ENCODE data around the gene ZAP70.

The ZAP70 gene

DNA sequence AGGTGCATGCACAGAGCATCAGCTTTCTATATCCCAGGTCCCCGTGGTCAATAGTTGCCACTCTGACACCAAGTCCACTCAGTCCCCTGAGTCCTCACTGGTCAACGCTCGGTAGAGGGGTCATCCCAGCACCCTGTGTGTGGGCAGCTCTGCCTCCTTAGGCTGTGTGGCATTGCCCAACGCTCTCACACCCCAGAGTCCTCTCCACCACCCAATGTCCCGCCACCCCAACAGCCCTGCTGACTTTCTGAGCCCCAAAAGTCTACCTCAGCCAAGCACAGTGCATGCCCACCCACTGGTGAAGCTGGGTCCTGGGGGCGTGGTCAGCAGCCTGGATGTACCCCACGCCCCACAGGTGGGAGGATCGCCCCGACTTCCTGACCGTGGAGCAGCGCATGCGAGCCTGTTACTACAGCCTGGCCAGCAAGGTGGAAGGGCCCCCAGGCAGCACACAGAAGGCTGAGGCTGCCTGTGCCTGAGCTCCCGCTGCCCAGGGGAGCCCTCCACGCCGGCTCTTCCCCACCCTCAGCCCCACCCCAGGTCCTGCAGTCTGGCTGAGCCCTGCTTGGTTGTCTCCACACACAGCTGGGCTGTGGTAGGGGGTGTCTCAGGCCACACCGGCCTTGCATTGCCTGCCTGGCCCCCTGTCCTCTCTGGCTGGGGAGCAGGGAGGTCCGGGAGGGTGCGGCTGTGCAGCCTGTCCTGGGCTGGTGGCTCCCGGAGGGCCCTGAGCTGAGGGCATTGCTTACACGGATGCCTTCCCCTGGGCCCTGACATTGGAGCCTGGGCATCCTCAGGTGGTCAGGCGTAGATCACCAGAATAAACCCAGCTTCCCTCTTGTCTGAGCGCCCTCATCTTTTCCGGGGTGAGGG lies 25.9 kb downstream of the ZAP70 start:
- Histone ChIP-seq H3K36me3 (ENCODE audit: insufficient read depth, low read length) (no peaks in the 10 kb centered on the region), H3K9me3 (ENCODE audit: low read depth, low read length) (no peaks in the 10 kb centered on the region), H3K9ac (ENCODE audit: insufficient read length) (no peak overlapping the region), H3K4me3 (no peak overlapping the region), H3K27ac (no peak overlapping the region)
- TF ChIP-seq FOXP2 (optimal IDR thresholded peaks at IDR 0.05; ENCODE audit: control extremely low read depth, extremely low read length, insufficient read depth) (no peak), EZH2 (IDR thresholded peaks at IDR 0.05) (no peak), POLR2AphosphoS5 (IDR thresholded peaks at IDR 0.05; ENCODE audit: borderline replicate concordance, low read depth, low read length) (no peak)
- no peak for DNase-seq (ENCODE audit: low read depth, low spot score)

DNA sequence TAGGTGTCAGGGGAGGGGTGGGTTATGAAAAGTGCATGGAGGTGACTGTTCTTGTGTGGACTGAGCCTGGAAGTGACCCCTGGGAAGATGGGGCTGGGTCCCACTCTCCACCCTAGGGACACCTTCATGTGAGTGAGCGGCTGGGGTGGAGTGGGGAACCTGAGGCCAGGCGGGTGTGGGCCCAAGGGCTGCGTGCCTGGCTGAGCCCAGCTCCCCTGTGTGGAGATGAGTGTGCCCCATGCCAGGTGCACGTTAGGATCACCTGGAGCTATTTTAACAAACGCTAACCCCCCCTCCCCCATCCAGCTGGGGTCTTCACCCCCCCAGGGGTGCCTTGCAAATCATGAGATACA lies 26.5 kb downstream of the ZAP70 start:
- Histone ChIP-seq H3K4me3 (no peak overlapping the region), H3K27ac (no peak overlapping the region), H3K9ac (ENCODE audit: insufficient read length) (no peak overlapping the region), H3K36me3 (ENCODE audit: insufficient read depth, low read length) (no peaks in the 10 kb centered on the region), H3K9me3 (ENCODE audit: low read depth, low read length) (no peaks in the 10 kb centered on the region)
- no peak for DNase-seq (ENCODE audit: low read depth, low spot score)
- TF ChIP-seq FOXP2 (optimal IDR thresholded peaks at IDR 0.05; ENCODE audit: control extremely low read depth, extremely low read length, insufficient read depth) (no peak), EZH2 (IDR thresholded peaks at IDR 0.05) (no peak), POLR2AphosphoS5 (IDR thresholded peaks at IDR 0.05; ENCODE audit: borderline replicate concordance, low read depth, low read length) (no peak)

DNA sequence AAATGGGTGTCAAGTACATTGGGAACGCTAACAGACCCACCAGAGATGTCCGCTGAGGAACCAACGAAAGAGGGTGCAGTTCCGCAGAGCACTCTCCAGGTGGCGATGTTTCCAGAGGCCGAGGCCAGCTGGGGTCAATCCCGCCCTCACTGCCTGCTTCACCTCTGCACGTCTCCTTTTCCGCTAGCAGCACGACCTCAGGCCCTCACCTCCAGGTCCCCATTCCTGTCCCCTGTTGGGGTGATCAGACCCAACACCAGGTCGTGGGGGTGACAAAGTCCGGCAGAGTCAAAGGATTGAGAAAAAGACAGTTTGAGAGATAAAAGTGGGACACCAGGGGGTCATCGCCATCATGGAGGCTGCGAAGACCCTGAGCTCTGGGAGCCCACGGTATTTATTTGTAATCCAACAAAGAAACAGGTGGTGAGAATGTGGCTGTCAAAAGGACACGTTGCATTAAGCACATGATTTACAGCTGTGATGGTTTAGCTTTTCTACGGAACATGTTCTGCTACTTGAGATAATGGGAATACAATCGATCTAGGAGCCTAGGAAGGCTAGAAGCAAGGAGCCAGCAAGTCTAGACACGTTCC lies 27.3 kb downstream of the ZAP70 start:
- H3K27ac ChIP-seq, result no peak overlapping the region
- DNase-seq (ENCODE audit: low read depth, low spot score), result no peak
- no peaks in the 10 kb centered on the region for H3K36me3 ChIP-seq (ENCODE audit: insufficient read depth, low read length)
- H3K4me3 ChIP-seq, result no peak overlapping the region
- TF ChIP-seq FOXP2 (optimal IDR thresholded peaks at IDR 0.05; ENCODE audit: control extremely low read depth, extremely low read length, insufficient read depth) (no peak), POLR2AphosphoS5 (IDR thresholded peaks at IDR 0.05; ENCODE audit: borderline replicate concordance, low read depth, low read length) (no peak), EZH2 (IDR thresholded peaks at IDR 0.05) (no peak)
- H3K9ac ChIP-seq (ENCODE audit: insufficient read length), result no peak overlapping the region
- no peaks in the 10 kb centered on the region for H3K9me3 ChIP-seq (ENCODE audit: low read depth, low read length)

DNA sequence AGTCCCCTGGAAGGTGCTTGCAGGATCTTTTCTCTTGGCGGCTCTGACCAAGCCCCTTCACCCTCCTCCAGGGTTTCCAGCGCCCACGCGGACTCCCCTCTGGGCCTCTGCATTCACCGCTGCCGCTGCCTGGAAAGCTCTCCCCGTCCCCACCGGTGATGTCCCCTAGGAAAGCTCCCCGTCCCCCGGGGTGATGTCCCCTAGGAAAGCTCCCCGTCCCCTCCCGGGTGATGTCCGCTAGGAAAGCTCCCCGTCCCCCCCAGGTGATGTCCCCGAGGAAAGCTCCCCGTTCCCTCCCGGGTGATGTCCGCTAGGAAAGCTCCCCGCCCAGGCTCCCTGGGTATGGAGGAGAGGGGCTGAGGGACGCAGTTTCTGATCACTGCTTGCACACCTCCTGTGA lies 27.9 kb downstream of the ZAP70 start:
- TF ChIP-seq FOXP2 (optimal IDR thresholded peaks at IDR 0.05; ENCODE audit: control extremely low read depth, extremely low read length, insufficient read depth) (no peak), EZH2 (IDR thresholded peaks at IDR 0.05) (no peak), POLR2AphosphoS5 (IDR thresholded peaks at IDR 0.05; ENCODE audit: borderline replicate concordance, low read depth, low read length) (no peak)
- no peak for DNase-seq (ENCODE audit: low read depth, low spot score)
- H3K9ac ChIP-seq (ENCODE audit: insufficient read length), result no peak overlapping the region
- H3K4me3 ChIP-seq, result no peak overlapping the region
- no peaks in the 10 kb centered on the region for H3K36me3 ChIP-seq (ENCODE audit: insufficient read depth, low read length)
- no peaks in the 10 kb centered on the region for H3K9me3 ChIP-seq (ENCODE audit: low read depth, low read length)
- no peak overlapping the region for H3K27ac ChIP-seq

DNA sequence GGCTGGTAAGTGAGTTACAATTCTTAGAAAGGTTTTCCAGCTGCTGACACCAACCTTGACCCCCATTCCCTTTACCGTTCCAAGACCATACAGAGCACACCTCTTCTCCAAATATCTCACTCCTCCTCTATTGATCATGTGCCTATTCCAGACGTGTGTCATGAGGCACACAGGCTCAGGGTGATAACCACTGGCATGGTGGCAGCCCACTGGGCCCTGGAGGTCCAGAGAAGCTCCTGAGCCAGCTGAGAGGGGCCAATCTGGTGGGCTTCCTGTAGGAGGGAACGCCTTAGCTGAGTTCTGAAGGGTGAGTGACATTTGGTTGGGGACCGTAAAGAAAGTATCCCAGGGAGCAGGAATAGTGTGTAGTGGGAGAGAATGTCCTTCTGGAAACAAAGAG lies 28.3 kb downstream of the ZAP70 start:
- Histone ChIP-seq H3K4me3 (no peak overlapping the region), H3K27ac (no peak overlapping the region), H3K9me3 (ENCODE audit: low read depth, low read length) (no peaks in the 10 kb centered on the region), H3K36me3 (ENCODE audit: insufficient read depth, low read length) (no peaks in the 10 kb centered on the region), H3K9ac (ENCODE audit: insufficient read length) (no peak overlapping the region)
- TF ChIP-seq EZH2 (IDR thresholded peaks at IDR 0.05) (no peak), POLR2AphosphoS5 (IDR thresholded peaks at IDR 0.05; ENCODE audit: borderline replicate concordance, low read depth, low read length) (no peak), FOXP2 (optimal IDR thresholded peaks at IDR 0.05; ENCODE audit: control extremely low read depth, extremely low read length, insufficient read depth) (no peak)
- no peak for DNase-seq (ENCODE audit: low read depth, low spot score)

DNA sequence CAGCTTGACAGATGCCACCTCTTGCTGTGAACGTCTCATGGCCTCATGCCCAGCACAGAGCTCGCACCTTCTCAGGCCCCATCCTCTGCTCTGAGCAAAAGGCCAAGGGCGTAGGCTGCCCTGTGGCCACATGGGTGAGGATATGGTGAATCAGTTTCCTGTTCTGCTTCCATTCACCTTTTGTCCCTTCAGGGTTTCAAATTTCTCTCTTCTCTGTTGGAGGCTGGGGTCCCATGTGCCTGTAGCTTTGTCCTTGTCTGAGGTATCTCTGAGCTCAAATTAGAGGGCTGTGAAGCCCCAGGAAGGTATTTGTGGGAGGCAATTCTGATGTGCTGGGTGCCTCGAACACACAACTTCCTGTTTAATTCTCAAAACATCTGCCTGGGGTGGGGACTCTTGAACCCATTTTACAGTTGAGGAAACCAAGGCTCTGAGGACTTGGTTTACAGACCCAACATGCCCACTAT lies 29.0 kb downstream of the ZAP70 start:
- TF ChIP-seq EZH2 (IDR thresholded peaks at IDR 0.05) (no peak), POLR2AphosphoS5 (IDR thresholded peaks at IDR 0.05; ENCODE audit: borderline replicate concordance, low read depth, low read length) (no peak), FOXP2 (optimal IDR thresholded peaks at IDR 0.05; ENCODE audit: control extremely low read depth, extremely low read length, insufficient read depth) (no peak)
- no peaks in the 10 kb centered on the region for H3K36me3 ChIP-seq (ENCODE audit: insufficient read depth, low read length)
- no peak for DNase-seq (ENCODE audit: low read depth, low spot score)
- no peak overlapping the region for H3K9ac ChIP-seq (ENCODE audit: insufficient read length)
- no peaks in the 10 kb centered on the region for H3K9me3 ChIP-seq (ENCODE audit: low read depth, low read length)
- no peak overlapping the region for H3K27ac ChIP-seq
- no peak overlapping the region for H3K4me3 ChIP-seq

DNA sequence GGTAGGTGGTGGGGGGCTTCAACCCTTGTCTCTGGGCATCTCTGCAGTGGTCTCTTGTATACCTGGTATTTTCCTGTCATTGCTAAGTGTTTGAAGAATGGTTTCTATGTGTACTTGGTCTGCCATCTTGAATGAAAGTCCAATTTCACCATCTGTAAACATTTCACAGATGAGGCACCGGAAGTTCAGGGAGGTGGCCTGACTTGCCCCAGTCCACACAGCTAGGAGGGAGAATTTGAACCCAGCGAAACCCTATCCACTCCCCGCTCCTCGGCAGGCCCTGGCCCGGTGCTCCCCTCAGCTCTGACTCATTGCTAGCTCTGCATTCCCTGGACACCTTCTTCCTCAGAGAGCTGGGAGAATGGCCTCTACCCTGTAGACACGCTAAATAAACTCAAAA lies 30.5 kb downstream of the ZAP70 start:
- TF ChIP-seq EZH2 (IDR thresholded peaks at IDR 0.05) (no peak), FOXP2 (optimal IDR thresholded peaks at IDR 0.05; ENCODE audit: control extremely low read depth, extremely low read length, insufficient read depth) (no peak), POLR2AphosphoS5 (IDR thresholded peaks at IDR 0.05; ENCODE audit: borderline replicate concordance, low read depth, low read length) (no peak)
- DNase-seq (ENCODE audit: low read depth, low spot score), result no peak
- Histone ChIP-seq H3K36me3 (ENCODE audit: insufficient read depth, low read length) (no peaks in the 10 kb centered on the region), H3K4me3 (no peak overlapping the region), H3K9ac (ENCODE audit: insufficient read length) (no peak overlapping the region), H3K9me3 (ENCODE audit: low read depth, low read length) (no peaks in the 10 kb centered on the region), H3K27ac (no peak overlapping the region)

DNA sequence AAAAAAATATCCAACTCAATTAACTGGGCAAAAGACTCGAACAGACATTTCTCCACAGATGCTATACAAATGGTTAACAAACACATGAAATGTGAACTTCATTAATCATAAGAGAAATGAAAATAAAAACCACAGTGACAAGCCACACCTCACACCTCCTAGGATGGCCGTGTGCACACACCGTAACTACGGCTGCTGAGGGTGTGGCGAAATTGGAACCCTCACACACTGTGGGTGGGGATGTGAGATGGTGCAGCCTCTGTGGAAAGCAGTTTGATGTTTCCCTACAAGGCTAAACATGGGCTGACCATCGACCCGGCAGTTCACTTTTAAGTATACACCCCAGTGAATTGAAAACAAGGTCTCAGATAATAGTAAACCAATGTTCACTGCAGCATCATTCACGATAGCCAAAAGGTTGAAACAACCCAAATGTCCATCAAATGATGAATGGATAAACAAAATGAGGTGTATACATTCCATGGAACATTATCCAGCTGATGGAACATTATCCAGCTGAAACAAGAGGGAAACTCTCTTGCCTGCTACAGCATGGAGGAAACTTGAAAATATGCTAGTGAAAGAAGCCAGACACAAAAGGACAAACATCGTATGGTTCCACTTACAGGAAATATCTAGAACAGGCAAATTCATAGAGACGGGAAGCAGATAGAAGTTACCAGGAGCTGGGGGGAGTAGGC lies 32.2 kb downstream of the ZAP70 start:
- H3K36me3 ChIP-seq (ENCODE audit: insufficient read depth, low read length), result no peaks in the 10 kb centered on the region
- DNase-seq (ENCODE audit: low read depth, low spot score), result no peak
- no peak overlapping the region for H3K9ac ChIP-seq (ENCODE audit: insufficient read length)
- H3K4me3 ChIP-seq, result no peak overlapping the region
- no peaks in the 10 kb centered on the region for H3K9me3 ChIP-seq (ENCODE audit: low read depth, low read length)
- H3K27ac ChIP-seq, result no peak overlapping the region
- no peak for TF ChIP-seq EZH2 (IDR thresholded peaks at IDR 0.05)
- TF ChIP-seq POLR2AphosphoS5 (IDR thresholded peaks at IDR 0.05; ENCODE audit: borderline replicate concordance, low read depth, low read length), result no peak
- TF ChIP-seq FOXP2 (optimal IDR thresholded peaks at IDR 0.05; ENCODE audit: control extremely low read depth, extremely low read length, insufficient read depth), result no peak

Measured in SK-N-MC (cell line).